Measurements from ENCODE around the gene MSANTD2.

The MSANTD2 gene

DNA sequence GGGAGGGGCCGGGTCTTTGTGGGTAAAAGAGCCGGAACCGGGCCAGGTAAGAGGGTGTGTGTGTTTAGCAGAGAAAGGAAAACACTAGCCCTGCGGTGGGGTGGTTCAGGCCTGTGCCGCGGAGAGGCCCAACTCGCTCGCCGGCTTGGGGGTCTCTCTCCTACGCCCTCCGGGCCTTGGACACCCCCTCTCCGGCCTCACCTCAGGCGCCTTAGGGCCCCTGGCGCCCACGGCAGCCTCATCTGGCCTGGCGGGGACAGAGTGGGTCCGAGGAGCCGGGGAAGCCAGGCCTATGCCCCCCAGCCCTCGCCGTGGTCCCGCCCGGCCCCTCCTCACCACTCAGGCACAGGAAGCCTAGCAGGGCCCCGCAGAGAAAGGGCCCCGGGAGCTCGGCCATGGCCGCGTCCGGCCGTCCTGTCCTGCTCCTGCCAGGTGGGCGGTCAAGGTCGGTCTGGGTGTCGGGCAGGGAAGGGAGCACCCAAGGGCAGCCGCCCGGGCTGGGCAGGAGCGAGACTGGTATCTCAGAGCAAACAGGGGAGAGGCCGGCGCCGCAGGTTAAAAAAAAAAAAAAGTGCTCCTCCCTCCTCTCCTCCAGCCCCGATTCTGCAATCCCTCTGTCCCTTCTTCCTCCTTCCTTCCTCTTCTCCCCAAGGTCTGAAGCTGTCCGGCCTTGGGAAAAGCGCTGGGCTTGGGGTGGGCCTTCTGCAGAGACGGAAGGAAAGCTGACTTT lies 48.3 kb downstream of the MSANTD2 start, which contains the start of gene VSIG2:
Gene VSIG2, minus strand, starts transcription at position 515 of the 730 bp plus-strand sequence. Its CDS starts 118 bp downstream, at position 397.
- DNase-seq = no peak

DNA sequence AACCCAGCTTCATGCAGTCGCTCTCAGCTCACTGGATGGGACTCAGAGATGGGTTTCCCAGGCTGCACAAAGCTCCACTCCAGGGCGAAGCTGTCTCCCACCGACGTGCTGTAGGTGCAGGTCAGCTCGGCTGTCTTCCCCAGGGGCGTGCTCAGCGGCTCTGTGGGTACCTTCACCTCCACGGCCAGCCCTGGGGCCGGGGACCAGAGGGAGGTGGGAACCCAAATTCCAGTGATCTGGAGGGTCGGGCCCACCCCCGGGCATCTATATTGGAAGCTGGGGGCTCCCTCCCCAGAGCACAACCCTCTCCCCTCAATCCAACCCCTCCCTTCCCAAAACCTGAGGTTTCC lies 48.8 kb downstream of the MSANTD2 start:
- DNase-seq = no peak

DNA sequence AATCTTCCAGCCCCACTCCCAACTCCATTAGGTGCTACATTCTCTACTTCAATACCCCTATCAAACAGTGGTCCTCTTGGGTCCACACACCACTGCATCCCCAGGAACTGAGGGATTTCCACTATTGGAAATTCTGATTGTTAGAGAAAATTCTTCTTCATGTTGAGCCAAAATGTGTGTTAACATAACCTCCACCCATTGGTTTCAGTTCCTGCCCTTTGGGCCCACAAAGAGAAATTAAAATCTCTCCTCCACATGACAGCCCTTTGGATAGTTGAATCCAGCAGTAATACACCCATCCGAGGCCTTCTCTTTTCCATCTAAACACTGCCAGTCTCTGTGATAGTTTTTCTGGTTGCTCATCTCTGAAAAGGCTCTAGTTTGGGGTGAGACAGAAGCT lies 50.3 kb downstream of the MSANTD2 start:
- no peak for DNase-seq

DNA sequence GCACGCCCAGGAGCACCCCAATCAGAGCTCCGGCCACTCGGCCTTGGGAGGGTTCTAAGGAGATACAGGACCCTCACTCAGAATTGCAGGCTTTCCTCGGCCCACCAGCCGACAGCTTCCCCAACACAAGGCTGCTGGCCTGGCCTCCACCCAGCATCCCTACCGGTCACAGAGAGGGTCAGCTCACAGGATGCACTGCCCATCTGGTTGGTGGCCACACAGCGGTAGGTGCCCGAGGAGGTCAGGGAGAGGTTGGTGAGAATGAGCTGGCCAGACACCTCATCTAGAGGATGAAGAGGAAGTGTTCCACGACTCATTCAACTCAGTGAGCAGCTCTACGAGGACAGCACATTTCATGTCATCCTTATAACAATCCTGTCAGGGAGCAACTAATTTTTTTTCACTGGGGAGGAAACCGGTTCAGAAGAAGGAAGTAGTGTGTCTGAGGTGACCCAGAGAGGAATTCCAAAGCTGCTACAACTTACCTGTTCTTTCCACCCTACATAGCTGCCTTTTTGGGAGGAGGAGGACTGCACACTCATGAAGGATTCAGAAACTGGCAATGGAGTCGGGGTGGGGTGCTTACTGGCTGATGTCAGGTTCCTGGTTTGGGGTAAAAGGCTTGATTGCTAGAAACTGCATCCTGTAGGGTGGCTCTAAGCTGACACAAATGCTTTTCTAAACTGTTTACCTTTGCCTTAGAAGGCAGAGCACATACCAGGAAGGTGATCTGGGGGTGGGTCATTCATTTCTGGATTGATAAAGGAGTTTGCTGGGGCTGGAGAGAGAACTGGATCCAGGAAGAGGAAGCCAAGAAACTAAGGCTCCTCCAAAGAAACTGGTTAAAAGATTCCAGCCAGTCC lies 51.5 kb downstream of the MSANTD2 start:
- no peak for DNase-seq

DNA sequence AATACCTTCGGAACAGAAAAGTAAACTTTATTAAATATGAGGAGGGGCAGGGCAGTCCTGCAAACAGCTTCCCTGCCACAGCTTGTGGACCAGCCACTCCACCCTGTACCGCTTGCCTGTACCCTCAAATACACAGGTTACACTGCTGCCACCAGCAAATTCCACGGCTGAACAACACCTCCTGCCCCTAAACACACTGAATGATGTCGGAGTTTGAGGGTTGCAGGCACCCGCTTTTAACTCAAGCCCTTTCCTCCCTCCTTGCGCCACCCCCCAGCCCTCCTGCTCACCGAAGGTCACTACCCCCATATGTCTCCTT lies 52.1 kb downstream of the MSANTD2 start:
- no peak for DNase-seq

DNA sequence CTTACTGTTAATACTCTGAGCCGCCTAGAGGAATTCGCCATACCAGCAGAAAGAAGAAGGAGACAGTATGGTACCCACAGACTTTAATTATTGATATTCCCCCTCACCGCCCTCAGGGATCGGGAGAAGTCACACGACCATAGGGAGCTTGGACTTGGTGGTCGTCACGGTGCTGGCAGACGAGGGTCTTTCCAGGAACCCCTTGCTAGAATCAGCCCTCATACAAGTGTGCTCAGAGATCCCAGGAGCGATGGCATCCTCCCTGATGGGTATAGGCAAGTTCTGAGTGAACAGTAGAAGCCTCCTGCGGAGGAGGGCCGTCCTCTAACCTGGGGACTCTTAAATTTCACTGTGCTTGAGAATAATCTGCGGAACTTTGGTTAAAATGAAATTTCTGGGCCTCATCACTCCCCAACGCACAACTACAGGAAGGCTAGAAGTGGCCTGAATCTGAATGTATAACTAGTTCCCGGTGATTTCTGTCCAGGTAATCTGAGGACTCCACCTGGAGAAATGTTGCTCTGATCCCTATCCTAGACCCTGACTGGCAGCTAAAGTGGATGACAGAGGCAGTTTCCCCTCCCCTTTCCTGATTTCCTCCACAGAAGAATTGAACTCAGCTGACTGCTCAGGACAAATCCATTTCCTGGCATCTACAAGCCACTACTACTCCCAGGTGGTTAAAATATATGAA lies 52.7 kb downstream of the MSANTD2 start:
- no peak for DNase-seq

DNA sequence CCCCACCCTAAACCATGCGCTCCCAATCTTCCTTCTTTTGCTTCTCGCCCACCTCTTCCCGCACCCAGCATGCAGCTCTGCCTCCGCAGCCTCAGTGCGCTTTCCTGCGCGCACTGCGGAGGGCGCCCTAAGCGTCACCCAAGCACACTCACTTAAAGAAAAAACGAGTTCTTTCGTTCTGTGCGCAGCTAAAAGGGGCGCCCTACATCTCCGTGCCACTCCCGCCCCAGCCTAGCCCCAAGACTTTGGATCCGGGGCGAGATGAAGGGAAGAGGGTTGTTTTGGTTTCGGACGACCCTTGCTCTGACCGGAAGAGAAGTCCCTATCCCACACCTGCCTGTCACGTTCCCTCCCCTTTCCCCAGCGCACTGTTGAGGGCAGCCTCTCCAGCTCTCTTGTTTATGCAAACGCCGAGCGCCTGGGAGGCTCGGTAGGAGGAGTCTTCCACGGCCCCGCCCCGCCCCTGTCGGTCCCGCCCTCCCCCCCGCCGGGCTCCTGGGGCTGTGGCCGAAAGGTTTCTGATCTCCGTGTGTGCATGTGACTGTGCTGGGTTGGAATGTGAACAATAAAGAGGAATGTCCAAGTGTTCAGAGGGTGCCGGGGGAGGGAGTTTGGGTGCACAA lies 53.5 kb downstream of the MSANTD2 start:
- DNase-seq = peak; percentile 84

DNA sequence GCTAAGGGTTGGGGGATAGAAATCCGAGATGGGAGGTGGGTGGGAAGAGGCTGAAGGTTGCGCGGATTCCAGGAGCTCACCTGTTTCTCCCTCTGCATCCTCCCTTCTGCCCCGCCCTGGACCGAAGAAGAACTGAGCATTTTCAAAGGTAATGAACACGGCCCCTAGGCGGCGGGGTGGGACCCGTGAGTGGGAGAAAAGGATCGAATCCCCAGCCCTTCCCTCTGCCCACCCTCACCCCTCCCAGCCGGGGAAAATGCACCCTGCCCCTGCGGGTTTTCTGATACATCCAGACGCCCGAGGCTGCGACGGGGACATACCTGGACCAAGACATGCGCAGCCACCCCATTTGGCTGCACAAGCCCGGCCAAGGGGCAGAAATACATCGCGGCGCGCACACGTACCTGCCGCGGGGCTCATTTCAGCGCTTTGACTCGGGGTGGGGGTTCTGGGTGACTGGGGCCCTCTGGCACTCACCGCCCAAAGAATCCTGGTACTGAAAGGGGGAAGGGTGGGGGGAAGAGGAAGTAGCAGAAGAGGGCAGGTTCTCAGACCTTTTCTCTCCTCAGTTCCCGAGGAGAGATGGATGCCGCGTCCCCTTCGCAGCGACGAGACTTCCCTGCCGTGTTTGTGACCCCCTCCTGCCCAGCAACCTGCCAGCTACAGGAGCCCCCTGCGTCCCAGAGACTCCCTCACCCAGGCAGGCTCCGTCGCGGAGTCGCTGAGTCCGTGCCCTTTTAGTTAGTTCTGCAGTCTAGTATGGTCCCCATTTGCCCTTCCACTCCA lies 54.2 kb downstream of the MSANTD2 start:
- DNase-seq = peak; percentile 64

DNA sequence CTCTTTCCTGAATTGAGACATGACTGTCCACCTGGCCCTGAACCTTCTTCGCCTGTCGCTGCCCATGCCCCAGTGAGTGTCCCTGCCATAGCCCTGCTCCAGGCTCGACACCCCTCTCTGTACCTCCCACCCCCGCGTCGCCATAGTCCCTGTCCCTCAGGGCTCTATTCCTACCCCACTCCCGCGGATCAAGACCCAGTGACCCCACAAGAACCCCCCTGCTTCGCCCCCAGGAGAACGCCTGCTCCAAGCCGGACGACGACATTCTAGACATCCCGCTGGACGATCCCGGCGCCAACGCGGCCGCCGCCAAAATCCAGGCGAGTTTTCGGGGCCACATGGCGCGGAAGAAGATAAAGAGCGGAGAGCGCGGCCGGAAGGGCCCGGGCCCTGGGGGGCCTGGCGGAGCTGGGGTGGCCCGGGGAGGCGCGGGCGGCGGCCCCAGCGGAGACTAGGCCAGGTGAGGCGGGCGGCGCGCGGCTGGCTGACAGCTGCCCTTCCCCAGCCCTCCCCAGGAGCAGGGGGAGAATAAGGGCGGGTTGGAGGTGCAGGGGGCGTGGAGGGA lies 54.9 kb downstream of the MSANTD2 start:
- no peak for DNase-seq

DNA sequence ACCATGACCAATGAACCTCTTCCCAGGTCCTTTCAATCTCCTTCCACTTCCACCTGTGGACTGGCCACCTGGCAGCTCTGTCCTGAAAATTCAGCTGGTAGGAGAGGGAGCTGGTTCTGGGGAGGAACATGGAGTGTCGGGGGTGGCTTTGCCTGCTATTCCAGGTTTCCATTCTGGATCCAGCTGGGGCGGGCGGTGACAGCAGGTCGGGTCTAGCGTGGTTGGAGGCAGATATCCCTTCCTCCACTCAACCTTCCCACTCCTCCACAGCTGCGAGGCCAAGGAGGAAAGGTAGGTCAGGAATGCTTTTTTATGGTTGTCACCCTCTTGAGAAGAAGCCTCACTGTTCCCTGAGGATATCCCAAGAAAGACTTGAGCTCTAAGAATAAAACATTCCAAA lies 57.2 kb downstream of the MSANTD2 start:
- no peak for DNase-seq

DNA sequence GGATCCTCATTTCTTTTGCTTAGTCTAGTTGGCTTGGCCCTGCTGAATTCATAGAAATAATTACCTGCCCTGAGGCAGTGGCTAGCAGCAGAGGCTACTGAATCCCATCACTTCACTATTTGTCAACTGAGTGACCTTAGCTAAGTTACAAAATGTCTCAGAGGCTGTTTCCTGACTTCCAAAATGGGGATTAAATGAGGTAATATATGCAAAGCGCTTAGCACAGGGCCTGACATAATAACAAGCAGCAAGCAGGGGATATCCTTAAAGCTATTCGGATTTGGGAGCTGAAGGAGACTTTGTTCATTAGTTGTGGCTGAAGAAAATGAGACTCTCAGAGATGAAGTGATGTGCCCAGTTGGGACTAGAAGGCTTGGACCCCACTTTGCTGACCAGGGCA lies 57.7 kb downstream of the MSANTD2 start:
- no peak for DNase-seq

DNA sequence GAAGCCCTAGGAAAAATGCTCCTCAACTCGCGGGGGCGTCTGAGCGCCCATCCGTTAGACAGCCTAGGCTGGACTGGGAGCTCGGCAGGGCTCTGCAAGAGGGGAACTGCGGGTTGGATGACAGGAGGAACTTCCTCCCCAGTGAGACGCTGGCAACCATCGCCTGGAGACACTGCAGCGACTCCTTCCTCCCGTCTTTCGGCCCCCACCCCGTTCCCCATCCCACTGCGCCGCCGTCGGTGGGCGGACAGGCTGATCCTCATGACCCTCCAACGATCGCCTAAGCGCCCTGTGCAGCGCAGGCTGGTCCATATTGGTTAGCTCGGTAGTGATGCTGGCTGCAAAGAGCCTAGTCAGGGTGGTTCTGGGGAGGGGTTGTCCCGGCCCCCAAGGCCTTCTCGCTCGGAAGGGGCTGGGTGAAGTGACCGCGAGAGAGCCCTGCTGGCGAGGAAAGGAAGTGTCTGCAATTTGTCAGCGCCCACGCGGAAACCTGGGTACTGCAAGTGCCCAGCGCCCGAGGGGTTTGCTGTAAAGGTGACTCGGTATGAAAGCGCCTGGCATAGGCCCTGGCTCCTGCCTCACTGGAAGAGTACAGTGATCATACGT lies 59.8 kb downstream of the MSANTD2 start:
- peak; percentile 80 for DNase-seq

DNA sequence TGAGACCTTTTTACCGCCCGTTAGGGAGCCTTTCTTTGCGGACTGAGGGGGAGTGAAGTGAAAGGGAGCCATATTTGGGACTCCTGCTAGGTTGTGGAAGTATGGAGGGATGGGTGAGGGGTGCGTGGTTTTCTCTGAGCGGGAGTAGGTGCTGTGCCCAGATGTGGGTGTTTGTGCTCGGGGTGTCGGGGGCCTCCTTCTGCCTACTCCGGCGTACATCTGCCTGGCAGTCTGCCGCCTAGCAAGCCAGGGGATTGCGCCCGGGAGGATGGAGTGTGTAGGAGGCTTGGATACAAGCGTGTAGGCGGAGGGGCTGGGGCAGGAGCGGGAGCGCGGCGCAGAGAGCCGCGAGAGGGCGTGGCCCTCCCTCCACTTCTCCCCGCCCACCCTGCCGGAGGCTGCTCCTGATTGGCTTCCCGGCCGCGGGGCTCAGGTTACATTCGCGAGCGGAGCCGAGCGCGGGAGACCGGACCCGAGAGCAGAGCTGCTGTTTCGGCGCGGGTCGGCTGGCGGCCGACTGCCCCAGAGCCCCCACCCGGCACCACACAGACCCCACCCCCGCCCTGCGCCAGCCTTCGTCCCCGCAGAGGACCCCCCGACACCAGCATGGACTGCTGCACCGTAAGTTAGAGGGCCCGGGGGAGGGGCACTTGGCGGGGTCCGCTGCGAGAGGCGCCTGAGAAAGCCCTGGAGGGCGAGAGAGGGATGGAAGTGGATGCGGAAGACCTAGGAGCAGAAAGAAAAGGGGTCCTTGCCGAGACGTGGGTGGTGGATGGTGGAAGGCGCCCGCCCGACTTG lies 60.5 kb downstream of the MSANTD2 start, which contains the start of gene NRGN:
Gene NRGN, plus strand, starts transcription at position 464 of the 798 bp plus-strand sequence. Its CDS starts 143 bp downstream, at position 607.
- DNase-seq = peak; percentile 92

DNA sequence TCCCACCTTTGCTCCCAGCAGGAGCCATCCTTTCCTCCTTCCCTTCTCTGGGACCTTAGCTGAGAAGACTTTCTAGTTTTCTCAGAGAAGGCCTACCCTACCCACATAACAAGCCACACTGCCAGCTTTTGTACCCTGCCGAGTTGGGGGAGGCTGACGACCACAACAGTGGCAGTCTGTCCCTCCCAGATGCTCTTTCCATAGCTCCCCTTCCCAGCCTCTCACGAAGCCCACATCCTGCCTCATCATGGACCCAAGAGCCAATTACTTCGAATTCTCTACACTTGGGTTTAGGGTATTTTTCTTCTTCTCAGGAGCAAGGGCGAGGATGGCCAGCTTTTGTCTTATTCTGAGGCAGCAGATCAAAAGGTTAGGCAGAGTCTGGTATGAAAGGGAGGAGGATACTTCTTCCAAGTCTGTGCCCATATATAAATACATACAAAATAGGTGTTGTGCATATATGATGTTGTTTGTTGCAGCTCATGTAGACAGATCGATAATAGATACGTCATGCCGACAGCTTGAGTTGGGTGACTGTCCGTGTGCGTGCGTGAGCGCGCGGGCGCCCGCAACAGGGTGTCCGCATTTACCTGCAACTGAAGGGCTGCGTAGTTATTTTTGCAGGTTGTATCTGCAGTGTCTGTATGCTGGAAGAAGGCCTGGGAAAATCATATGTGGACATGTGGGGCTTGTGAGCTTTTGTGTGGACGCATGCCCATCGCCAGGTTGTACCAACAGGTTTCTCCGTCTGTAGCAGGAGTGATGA lies 61.3 kb downstream of the MSANTD2 start:
- DNase-seq = no peak

DNA sequence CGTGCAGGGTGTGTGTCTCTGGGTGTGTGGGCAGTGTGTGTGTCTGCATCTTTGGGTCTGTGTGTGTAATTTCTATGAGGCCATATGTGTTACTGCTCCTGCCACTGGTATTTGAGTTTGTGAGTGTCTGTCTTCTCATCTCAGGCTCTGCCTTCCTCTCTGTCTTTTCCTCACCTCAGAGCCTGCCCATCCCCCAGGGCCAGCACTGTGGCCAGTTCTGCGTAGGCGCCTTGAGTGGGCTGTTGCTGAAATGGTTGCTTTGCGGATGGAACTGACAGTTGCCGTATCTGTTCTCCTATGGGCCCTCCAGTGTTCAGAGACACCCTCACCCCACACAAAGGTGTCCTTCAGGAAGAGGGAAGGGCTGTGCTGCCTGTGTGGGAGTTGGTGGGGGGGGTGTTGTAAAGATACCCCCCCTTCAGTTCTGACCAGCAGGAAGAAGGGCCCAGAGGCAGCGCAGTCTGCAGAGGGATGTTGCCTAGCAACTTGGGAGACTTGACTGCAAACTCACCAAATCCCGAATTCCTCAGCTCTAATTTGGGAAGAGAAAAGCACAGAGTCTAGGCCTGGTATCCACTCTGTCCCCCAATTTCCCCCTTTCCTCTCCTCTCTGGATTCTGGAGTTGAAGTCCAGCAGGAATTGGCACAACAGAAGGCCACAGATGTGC lies 62.4 kb downstream of the MSANTD2 start:
- DNase-seq = no peak

DNA sequence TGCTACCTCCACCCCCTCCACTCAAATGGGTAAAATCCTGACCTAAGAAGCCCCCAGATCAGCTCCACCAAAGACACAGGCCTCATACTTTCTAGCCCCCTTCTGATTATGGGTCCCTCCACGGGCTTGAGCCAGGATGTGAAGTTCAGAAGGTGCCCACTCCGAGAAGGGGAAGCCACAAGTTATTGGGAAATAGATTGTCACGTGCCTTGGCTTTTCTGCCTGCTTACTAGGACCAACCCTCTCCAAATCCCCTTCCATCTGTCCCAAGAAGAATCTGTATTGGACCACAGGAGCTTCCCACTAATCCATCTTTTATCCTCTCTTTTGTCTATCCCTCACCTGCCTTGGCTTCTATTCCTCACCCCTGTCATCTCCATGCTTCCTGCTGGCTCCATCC lies 63.5 kb downstream of the MSANTD2 start:
- no peak for DNase-seq

DNA sequence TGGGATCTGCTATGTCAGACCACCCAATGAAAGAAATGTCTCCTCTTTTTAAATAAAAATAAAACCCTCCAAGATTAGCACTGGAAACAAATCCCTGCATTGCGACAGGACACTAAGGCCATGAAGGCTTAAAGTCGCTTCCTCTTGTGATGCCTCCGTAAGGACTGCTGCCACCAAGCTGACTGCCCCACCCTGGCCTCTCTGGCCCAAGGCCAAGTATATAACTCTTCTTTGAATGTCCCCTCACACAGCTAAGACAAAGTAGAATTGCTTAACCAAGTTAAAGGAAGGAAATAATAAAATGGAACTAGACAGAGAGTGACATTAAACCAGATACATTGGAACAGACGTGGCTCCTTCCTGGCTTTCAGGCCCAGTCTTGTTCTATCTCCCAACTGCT lies 68.0 kb downstream of the MSANTD2 start:
- DNase-seq = no peak

DNA sequence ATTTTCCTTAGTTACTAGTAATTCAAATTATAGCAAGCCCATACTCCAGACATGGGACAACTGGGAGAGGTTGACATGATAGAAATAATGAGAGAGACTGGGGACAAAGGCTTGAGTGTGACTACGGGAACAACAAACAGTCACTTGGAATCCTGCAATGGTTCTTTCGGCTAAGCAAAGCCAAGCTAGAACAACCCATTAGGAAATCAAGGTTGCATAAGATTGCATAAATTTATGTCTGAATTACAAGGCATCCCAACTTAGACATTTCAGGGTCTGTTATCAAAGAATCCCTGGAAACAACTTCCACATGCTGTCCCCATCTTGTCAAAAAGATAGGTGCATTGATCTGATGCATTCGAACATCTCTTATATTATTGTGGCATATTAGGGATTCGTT lies 70.6 kb downstream of the MSANTD2 start:
- no peak for DNase-seq

DNA sequence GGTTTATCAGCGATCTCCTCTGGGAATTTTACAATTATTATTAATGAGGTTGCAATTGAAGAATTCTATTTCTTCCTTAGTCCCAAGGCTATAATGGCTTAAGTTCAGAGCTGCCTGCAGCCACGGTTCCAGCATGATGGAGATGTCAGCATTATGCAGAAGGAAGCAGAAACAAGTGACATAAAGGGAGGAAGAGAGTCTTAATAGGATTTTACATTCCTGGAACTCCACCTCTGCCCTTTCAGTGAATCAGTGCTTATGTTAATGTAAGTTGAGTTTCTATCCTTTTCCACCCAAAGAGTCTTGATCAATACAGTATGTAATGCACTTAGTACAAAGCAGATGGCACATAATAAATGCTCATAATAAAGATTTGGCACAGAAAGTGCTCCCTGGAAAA lies 72.1 kb downstream of the MSANTD2 start:
- DNase-seq = no peak

All from activated CD4-positive, alpha-beta T cell treated with anti-CD3 and anti-CD28 coated beads for 48 hours (primary cell).